ENCODE results near the gene FOCAD.

DNA sequence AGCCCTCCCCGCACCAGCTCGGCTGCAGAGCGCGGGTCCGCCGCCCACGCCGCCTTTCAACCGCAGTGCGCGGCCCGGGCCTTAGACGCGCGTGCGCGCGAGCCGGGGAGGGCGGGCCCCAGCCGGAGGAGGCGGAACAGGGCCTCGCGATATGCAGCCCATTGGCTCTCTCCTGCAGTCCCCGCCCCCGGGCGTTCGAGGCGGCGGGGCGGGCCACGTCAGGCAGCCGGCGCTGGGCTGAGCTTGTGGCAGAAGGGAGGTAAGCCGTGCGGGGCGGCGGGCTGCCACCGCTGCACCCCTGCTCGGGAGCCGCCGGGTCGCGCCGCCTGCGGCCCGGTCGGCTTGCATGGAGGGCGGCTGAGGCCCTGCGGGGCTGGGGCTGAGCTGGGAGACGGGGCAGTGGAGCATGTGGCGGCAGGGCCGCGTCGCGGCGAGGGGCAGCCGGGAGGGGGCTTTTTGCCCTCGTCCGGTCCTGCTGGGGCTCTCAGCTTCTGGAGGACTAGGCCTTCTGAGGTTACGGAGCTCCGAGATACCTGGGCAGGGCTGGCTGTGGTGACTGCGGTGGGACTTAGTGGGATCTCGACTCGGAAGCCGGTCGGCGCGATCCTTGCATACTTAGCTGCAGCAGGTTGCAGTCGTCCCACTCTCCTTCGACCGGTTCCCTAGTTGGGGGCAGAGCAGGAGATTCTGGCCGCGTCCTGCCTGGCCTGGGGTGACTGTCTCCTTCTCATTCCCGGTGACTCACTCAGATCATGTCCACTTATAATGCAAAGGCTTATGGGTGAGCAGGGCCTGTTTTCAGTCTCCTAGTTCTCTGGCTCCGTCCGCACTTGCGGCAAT is at the start of gene FOCAD:
- TF ChIP-seq, protein P1, sequence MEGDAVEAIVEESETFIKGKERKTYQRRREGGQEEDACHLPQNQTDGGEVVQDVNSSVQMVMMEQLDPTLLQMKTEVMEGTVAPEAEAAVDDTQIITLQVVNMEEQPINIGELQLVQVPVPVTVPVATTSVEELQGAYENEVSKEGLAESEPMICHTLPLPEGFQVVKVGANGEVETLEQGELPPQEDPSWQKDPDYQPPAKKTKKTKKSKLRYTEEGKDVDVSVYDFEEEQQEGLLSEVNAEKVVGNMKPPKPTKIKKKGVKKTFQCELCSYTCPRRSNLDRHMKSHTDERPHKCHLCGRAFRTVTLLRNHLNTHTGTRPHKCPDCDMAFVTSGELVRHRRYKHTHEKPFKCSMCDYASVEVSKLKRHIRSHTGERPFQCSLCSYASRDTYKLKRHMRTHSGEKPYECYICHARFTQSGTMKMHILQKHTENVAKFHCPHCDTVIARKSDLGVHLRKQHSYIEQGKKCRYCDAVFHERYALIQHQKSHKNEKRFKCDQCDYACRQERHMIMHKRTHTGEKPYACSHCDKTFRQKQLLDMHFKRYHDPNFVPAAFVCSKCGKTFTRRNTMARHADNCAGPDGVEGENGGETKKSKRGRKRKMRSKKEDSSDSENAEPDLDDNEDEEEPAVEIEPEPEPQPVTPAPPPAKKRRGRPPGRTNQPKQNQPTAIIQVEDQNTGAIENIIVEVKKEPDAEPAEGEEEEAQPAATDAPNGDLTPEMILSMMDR (IDR thresholded peaks at IDR 0.05) = no peak
- TF ChIP-seq POLR2AphosphoS5 (IDR thresholded peaks at IDR 0.05) = peak; percentile 93 to 97 (median 94)

Measured in stomach (tissue), 4 donors.